ENCODE data around the gene SAFB. TPM values are rescaled to one million over a fixed set of nuclear protein-coding genes. Genes with fewer than 3 reads are reported as not detected.

The SAFB gene
- polyA plus RNA-seq, 4 donors, result 126 to 190 (median 159) TPM

- DNase-seq (ENCODE audit: low read depth in 4 of 4, low spot score in 2 of 4), result no peak
Observed at GRCh38 chr19:5663904-5664303, 41.0 kb downstream of the SAFB start.

GRCh38 chr19:5664515-5664914, 41.6 kb downstream of the SAFB start:
- no peak for DNase-seq (ENCODE audit: low read depth in 4 of 4, low spot score in 2 of 4)

GRCh38 chr19:5665781-5666513, 43.1 kb downstream of the SAFB start:
- DNase-seq (ENCODE audit: low read depth in 4 of 4, low spot score in 2 of 4), result no peak

GRCh38 chr19:5666921-5667610, 44.2 kb downstream of the SAFB start:
- DNase-seq (ENCODE audit: low read depth in 4 of 4, low spot score in 2 of 4), result no peak

- DNase-seq (ENCODE audit: low read depth in 4 of 4, low spot score in 2 of 4), result no peak
Observed at GRCh38 chr19:5667751-5668271, 44.9 kb downstream of the SAFB start.

GRCh38 chr19:5669212-5669611, 46.3 kb downstream of the SAFB start:
- DNase-seq (ENCODE audit: low read depth in 4 of 4, low spot score in 2 of 4), result no peak

- DNase-seq (ENCODE audit: low read depth in 4 of 4, low spot score in 2 of 4), result no peak
Observed at GRCh38 chr19:5671600-5671999, 48.7 kb downstream of the SAFB start.

GRCh38 chr19:5672708-5673459, 50.0 kb downstream of the SAFB start:
- DNase-seq (ENCODE audit: low read depth in 4 of 4, low spot score in 2 of 4), result no peak

GRCh38 chr19:5673752-5674151, 50.9 kb downstream of the SAFB start:
- no peak for DNase-seq (ENCODE audit: low read depth in 4 of 4, low spot score in 2 of 4)

- DNase-seq (ENCODE audit: low read depth in 4 of 4, low spot score in 2 of 4), result no peak
Observed at GRCh38 chr19:5674714-5675113, 51.8 kb downstream of the SAFB start.

- DNase-seq (ENCODE audit: low read depth in 4 of 4, low spot score in 2 of 4), result no peak
Observed at GRCh38 chr19:5676105-5676771, 53.4 kb downstream of the SAFB start.

- DNase-seq (ENCODE audit: low read depth in 4 of 4, low spot score in 2 of 4), result no peak
Observed at GRCh38 chr19:5676772-5677105, 53.9 kb downstream of the SAFB start.

GRCh38 chr19:5677136-5677535, 54.3 kb downstream of the SAFB start:
- DNase-seq (ENCODE audit: low read depth in 4 of 4, low spot score in 2 of 4), result no peak

- no peak for DNase-seq (ENCODE audit: low read depth in 4 of 4, low spot score in 2 of 4)
Observed at GRCh38 chr19:5677580-5677979, 54.7 kb downstream of the SAFB start.

- DNase-seq (ENCODE audit: low read depth in 4 of 4, low spot score in 2 of 4), result no peak
Observed at GRCh38 chr19:5678071-5678718, 55.3 kb downstream of the SAFB start.

GRCh38 chr19:5679289-5680083, 56.6 kb downstream of the SAFB start:
- DNase-seq (ENCODE audit: low read depth in 4 of 4, low spot score in 2 of 4), result no peak

GRCh38 chr19:5680084-5680436, 57.2 kb downstream of the SAFB start:
- no peak for DNase-seq (ENCODE audit: low read depth in 4 of 4, low spot score in 2 of 4)

- peak; percentile 96 to 97 (median 97) for DNase-seq (ENCODE audit: low read depth in 4 of 4, low spot score in 2 of 4)
Observed at GRCh38 chr19:5680437-5681368, 57.8 kb downstream of the SAFB start, which contains the start of the genes HSD11B1L and MICOS13. Gene HSD11B1L, plus strand, starts transcription at chr19:5681027. Its CDS starts 3,806 bp downstream, at chr19:5684833. Gene MICOS13, minus strand, starts transcription at chr19:5680516. Its CDS starts 30 bp downstream, at chr19:5680486.

All from left renal cortex interstitium (tissue), 4 donors.